ENCODE measurements around the gene AP1M1. TPM values are rescaled to one million over a fixed set of nuclear protein-coding genes. Genes with fewer than 3 reads are reported as not detected.

The AP1M1 gene
- total RNA-seq, 6 experiments from 2014 or later, result 44.5 to 102 (median 62.5) TPM

DNA sequence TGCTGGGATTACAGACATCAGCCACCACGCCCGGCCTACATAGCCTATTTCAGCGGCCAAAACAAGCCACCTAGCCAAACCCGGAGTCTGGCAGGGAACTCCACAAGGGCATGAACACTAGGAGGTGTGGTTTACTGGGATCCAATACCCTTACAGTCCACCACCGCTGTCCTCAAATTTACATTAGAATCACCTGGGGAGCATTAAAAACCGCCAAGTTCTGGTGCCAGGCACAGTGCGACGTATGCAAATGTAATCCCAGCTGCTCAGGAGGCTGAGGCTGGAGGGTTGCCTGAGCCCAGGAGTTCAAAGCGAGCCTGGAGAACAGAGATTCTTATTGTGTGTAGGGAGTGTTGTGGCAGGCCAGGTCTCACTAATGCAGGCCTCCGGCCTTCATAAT, 4.2 kb upstream of the AP1M1 start:
- DNase-seq, result no peak
- WGBS (ENCODE audit: insufficient coverage, low coverage, low lambda C conversion rate, missing lambda C conversion rate), result 70% methylated on average over 8 of the region's 10 CpGs
- peaks cover 7 to 36% (median 14%) of the 10 kb centered on the region in 4 donors for H3K36me3 ChIP-seq
- intact Hi-C loops (cut with DNase I), result no loop called here
- no peaks in the 10 kb centered on the region for H3K9me3 ChIP-seq
- ATAC-seq, result no peak
- no peak overlapping the region for H3K27ac ChIP-seq
- TF ChIP-seq POLR2A (IDR thresholded peaks at IDR 0.05), result no peak
- TF ChIP-seq, protein P1, sequence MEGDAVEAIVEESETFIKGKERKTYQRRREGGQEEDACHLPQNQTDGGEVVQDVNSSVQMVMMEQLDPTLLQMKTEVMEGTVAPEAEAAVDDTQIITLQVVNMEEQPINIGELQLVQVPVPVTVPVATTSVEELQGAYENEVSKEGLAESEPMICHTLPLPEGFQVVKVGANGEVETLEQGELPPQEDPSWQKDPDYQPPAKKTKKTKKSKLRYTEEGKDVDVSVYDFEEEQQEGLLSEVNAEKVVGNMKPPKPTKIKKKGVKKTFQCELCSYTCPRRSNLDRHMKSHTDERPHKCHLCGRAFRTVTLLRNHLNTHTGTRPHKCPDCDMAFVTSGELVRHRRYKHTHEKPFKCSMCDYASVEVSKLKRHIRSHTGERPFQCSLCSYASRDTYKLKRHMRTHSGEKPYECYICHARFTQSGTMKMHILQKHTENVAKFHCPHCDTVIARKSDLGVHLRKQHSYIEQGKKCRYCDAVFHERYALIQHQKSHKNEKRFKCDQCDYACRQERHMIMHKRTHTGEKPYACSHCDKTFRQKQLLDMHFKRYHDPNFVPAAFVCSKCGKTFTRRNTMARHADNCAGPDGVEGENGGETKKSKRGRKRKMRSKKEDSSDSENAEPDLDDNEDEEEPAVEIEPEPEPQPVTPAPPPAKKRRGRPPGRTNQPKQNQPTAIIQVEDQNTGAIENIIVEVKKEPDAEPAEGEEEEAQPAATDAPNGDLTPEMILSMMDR (IDR thresholded peaks at IDR 0.05), result no peak
- H3K4me3 ChIP-seq, result no peak overlapping the region
- H3K4me1 ChIP-seq, result peaks cover 0 to 17% (median 7%) of the 10 kb centered on the region in 4 donors
- no peaks in the 10 kb centered on the region for H3K27me3 ChIP-seq

DNA sequence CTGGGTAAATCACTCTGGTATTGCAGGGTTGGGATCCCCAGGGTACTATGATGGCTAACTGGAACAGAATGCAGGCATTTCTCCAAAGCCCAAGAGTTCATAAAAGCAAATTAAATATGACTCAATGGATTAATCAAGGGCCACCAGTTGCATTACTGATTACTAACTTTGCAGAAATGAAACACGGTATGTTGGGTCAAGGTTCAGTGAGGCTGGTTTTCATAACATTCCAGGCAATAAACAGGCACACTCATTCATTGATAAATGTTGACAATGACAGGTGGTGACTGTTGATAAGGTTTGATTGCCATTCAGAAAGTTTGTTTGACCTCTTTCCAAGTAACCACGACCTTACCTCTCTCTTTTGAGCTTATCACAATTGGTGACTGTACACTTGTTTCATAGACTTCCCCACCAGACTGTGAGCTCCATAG, 506 bp upstream of the AP1M1 start:
- H3K9me3 ChIP-seq, result no peaks in the 10 kb centered on the region
- intact Hi-C loops (cut with DNase I), result no loop called here
- no peak for DNase-seq
- ATAC-seq, result peak in 3 of 4 donors; percentile 2 to 36 (median 29)
- H3K27me3 ChIP-seq, result no peaks in the 10 kb centered on the region
- H3K4me1 ChIP-seq, result peaks cover 0 to 55% (median 25%) of the 10 kb centered on the region in 4 donors
- peak overlapping the region; percentile 73 to 82 (median 76) for H3K27ac ChIP-seq
- 13% methylated on average over 2 of the region's 2 CpGs for WGBS (ENCODE audit: insufficient coverage, low coverage, low lambda C conversion rate, missing lambda C conversion rate)
- H3K36me3 ChIP-seq, result peaks cover 0 to 2% (median 0%) of the 10 kb centered on the region in 4 donors
- peak overlapping the region; percentile 82 to 98 (median 93) for H3K4me3 ChIP-seq
- TF ChIP-seq, protein P1 (IDR thresholded peaks at IDR 0.05), result no peak
- no peak for TF ChIP-seq POLR2A (IDR thresholded peaks at IDR 0.05)

DNA sequence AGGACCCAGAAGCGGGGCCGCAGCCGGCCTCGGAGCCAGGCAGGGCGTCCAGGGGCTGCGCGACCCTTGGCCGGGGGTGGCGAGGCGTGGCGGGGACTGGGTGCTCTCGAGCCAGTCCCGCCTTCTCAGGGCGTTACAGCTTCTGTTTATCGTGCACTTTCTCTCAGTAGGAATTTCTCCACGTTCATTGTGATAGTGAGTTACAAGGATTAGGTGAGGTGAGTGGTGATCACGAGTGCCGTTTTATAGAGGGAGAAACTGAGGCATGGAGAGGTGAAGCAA, 600 bp downstream of the AP1M1 start:
- Histone ChIP-seq H3K4me3 (peak overlapping the region; percentile 82 to 98 (median 93)), H3K9me3 (no peaks in the 10 kb centered on the region), H3K27ac (peak overlapping the region; percentile 73 to 82 (median 76)), H3K4me1 (peaks cover 0 to 66% (median 30%) of the 10 kb centered on the region in 4 donors), H3K36me3 (peaks cover 0 to 2% (median 1%) of the 10 kb centered on the region in 4 donors), H3K27me3 (no peaks in the 10 kb centered on the region)
- whole genome bisulfite sequencing (ENCODE audit: insufficient coverage, low coverage, low lambda C conversion rate, missing lambda C conversion rate), result 0% methylated on average over 1 of the region's 18 CpGs
- DNase-seq (peak in 1 of 3 donors; percentile 73), ATAC-seq (peak in 3 of 4 donors; percentile 9 to 18 (median 11))
- TF ChIP-seq, protein P1 (IDR thresholded peaks at IDR 0.05), result no peak
- TF ChIP-seq POLR2A (IDR thresholded peaks at IDR 0.05), result no peak
- intact Hi-C loops (cut with DNase I), result no loop called here

DNA sequence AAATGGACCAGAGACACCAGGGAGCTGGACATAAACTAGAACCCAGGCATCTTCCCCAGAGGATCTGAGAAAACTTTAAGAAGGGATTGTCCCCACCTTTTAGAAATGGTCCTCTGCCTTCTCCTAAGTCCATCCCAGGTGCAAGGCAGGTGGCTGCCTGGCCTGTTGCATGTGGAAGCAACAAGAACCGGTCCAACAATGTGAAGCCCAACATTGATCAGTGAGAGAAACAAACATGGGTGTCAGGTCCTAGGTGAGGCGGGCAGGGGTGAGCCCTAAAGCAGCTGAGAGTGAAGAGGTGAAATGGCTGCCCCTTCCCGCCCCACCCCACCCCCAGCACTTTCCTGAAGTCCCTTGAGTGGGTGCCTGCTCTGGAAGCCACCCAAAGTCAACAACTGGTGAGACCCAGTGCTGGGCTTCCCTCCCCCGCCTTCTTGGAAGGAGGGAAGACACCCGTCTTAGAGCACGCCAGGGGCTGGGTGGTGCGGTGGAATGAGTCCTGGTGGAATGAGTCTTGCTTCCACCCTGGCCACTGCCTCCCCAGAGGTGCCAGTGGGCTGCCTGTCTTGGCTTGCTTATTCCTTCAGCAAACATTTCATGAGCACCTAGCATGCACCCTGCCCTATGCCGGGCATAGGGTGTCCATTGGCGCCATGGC, 1.7 kb downstream of the AP1M1 start:
- ATAC-seq (peak in 3 of 4 donors; percentile 2 to 13 (median 4)), DNase-seq (peak in 1 of 3 donors; percentile 68)
- no peaks in the 10 kb centered on the region for H3K27me3 ChIP-seq
- peak overlapping the region in 2 of 3 donors; percentile 82 to 98 for H3K4me3 ChIP-seq
- TF ChIP-seq, protein P1 (IDR thresholded peaks at IDR 0.05), result no peak
- no peak for TF ChIP-seq POLR2A (IDR thresholded peaks at IDR 0.05)
- H3K9me3 ChIP-seq, result no peaks in the 10 kb centered on the region
- WGBS (ENCODE audit: insufficient coverage, low coverage, low lambda C conversion rate, missing lambda C conversion rate), result 71% methylated on average over 2 of the region's 9 CpGs
- H3K4me1 ChIP-seq, result peaks cover 0 to 77% (median 35%) of the 10 kb centered on the region in 4 donors
- H3K36me3 ChIP-seq, result peaks cover 0 to 8% (median 4%) of the 10 kb centered on the region in 4 donors
- peak overlapping the region in 2 of 3 donors; percentile 76 to 82 for H3K27ac ChIP-seq
- intact Hi-C loops (cut with DNase I), result no loop called here
